Measurements from ENCODE around the gene DAP.

DAP gene

GRCh38 chr5:10760096-10760920, 726 bp downstream of the DAP start:
- DNase-seq = no peak

GRCh38 chr5:10759111-10759510, 1.9 kb downstream of the DAP start:
- DNase-seq = no peak

GRCh38 chr5:10757922-10758555, 3.0 kb downstream of the DAP start:
- DNase-seq = no peak

- no peak for DNase-seq
These were observed 4.0 kb downstream of the DAP start for GRCh38 chr5:10757043-10757442.

- no peak for DNase-seq
These were observed 4.5 kb downstream of the DAP start for GRCh38 chr5:10756549-10756948.

- DNase-seq = no peak
These were observed 7.9 kb downstream of the DAP start for GRCh38 chr5:10753178-10753577.

- no peak for DNase-seq
These were observed 8.6 kb downstream of the DAP start for GRCh38 chr5:10752451-10752850.

- no peak for DNase-seq
These were observed 10.1 kb downstream of the DAP start for GRCh38 chr5:10750909-10751308.

- no peak for DNase-seq
These were observed 13.1 kb downstream of the DAP start for GRCh38 chr5:10747678-10748622.

- no peak for DNase-seq
These were observed 14.3 kb downstream of the DAP start for GRCh38 chr5:10746711-10747110.

- no peak for DNase-seq
These were observed 15.9 kb downstream of the DAP start for GRCh38 chr5:10745133-10745532.

GRCh38 chr5:10744681-10745080, 16.4 kb downstream of the DAP start:
- DNase-seq = no peak

GRCh38 chr5:10743951-10744350, 17.1 kb downstream of the DAP start:
- DNase-seq = no peak

- no peak for DNase-seq
These were observed 17.5 kb downstream of the DAP start for GRCh38 chr5:10743526-10743925.

GRCh38 chr5:10741661-10742060, 19.4 kb downstream of the DAP start:
- DNase-seq = no peak

- no peak for DNase-seq
These were observed 20.6 kb downstream of the DAP start for GRCh38 chr5:10740384-10740783.

- DNase-seq = no peak
These were observed 23.2 kb downstream of the DAP start for GRCh38 chr5:10737880-10738279.

GRCh38 chr5:10736808-10737207, 24.2 kb downstream of the DAP start:
- no peak for DNase-seq

- DNase-seq = no peak
These were observed 24.7 kb downstream of the DAP start for GRCh38 chr5:10736354-10736753.

- DNase-seq = no peak
These were observed 25.3 kb downstream of the DAP start for GRCh38 chr5:10735569-10736276.

GRCh38 chr5:10734832-10735523, 26.1 kb downstream of the DAP start:
- no peak for DNase-seq

Data from effector CD4-positive, alpha-beta T cell (primary cell).